Esophagus (tissue), 2 donors: ENCODE measurements around the gene NMT2. TPM values are rescaled to one million over a fixed set of nuclear protein-coding genes. Genes with fewer than 3 reads are reported as not detected.

Experiments
- H3K27ac ChIP-seq, 2 donors: one replicate each; pipeline ENCODE4 v1.5.1; 2013; ENCODE audit warnings: low read depth in 2 of 2, mild to moderate bottlenecking in 2 of 2, inconsistent platforms in 1 of 2, low read length in 1 of 2, moderate library complexity in 1 of 2
- H3K27me3 ChIP-seq, 2 donors: one replicate each; pipeline ENCODE4 v1.6.1; 2013; ENCODE audit warnings: low read length in 2 of 2, control low read depth in 1 of 2, mild to moderate bottlenecking in 1 of 2; ENCODE audit not compliant: insufficient read depth in 2 of 2, control insufficient read depth in 1 of 2
- H3K36me3 ChIP-seq, 2 donors: one replicate each; pipeline ENCODE4 v1.6.1; 2013; ENCODE audit warnings: low read length in 1 of 2; ENCODE audit not compliant: control insufficient read depth in 2 of 2, insufficient read depth in 2 of 2
- H3K4me1 ChIP-seq, 2 donors: one replicate each; pipeline ENCODE4 v1.6.1; 2013; ENCODE audit warnings: low read length in 1 of 2; ENCODE audit not compliant: control insufficient read depth in 2 of 2, insufficient read depth in 2 of 2
- H3K4me3 ChIP-seq, 2 donors: one replicate each; pipeline ENCODE4 v1.5.1; 2013; ENCODE audit warnings: low read length in 2 of 2, mild to moderate bottlenecking in 2 of 2, low read depth in 1 of 2, moderate library complexity in 1 of 2
- H3K9me3 ChIP-seq, 2 donors: one replicate each; pipeline ENCODE4 v1.6.1; 2013; ENCODE audit warnings: mild to moderate bottlenecking in 2 of 2, low read depth in 1 of 2, low read length in 1 of 2, moderate library complexity in 1 of 2; ENCODE audit not compliant: control insufficient read depth in 2 of 2, insufficient read depth in 1 of 2
- WGBS, 2 donors: extraction: QIAGEN DNeasy Blood & Tissue Kit; methylation state at CpG; one replicate each; pipeline ENCODE4 v1.1.7; 2013; 5-methylcytosine and 5-hydroxymethylcytosine counted together
- polyA plus RNA-seq, 2 donors: library from polyadenylated mRNA; stranded (reverse); fragments of 200-250 nt; gene quantifications; one replicate each; pipeline ENCODE4 v1.2.3, GENCODE V29; 2013
- donor health status: healthy with polysubstance abuse.
- donor health status: Bipolar disorder and iron deficiency.

NMT2 gene
- polyA plus RNA-seq, 2 donors, result 3.6 to 4.0 TPM

GRCh38 chr10:15182540-15183207, 14.2 kb upstream of the NMT2 start:
- Histone ChIP-seq H3K9me3 (no peaks in the 10 kb centered on the region), H3K4me1 (peaks cover 0 to 2% of the 10 kb centered on the region in 2 donors), H3K4me3 (no peak overlapping the region), H3K36me3 (no peaks in the 10 kb centered on the region), H3K27ac (no peak overlapping the region), H3K27me3 (no peaks in the 10 kb centered on the region)
- WGBS, 2 donors, result 66 to 69% methylated on average over 8 of the region's 8 CpGs

- Histone ChIP-seq H3K36me3 (no peaks in the 10 kb centered on the region), H3K9me3 (no peaks in the 10 kb centered on the region), H3K27ac (no peak overlapping the region), H3K27me3 (no peaks in the 10 kb centered on the region), H3K4me1 (peaks cover 0 to 2% of the 10 kb centered on the region in 2 donors), H3K4me3 (no peak overlapping the region)
- WGBS, 2 donors, result 54 to 71% methylated on average over 2 of the region's 2 CpGs
Measured at GRCh38 chr10:15181576-15182156, 13.2 kb upstream of the NMT2 start.

- H3K36me3 ChIP-seq, result no peaks in the 10 kb centered on the region
- H3K4me3 ChIP-seq, result no peak overlapping the region
- 69 to 78% methylated on average over 5 of the region's 5 CpGs for WGBS, 2 donors
- H3K27me3 ChIP-seq, result no peaks in the 10 kb centered on the region
- no peaks in the 10 kb centered on the region for H3K9me3 ChIP-seq
- H3K27ac ChIP-seq, result no peak overlapping the region
- peaks cover 0 to 2% of the 10 kb centered on the region in 2 donors for H3K4me1 ChIP-seq
Measured at GRCh38 chr10:15180736-15181135, 12.2 kb upstream of the NMT2 start.

- H3K4me1 ChIP-seq, result no peaks in the 10 kb centered on the region
- H3K27me3 ChIP-seq, result no peaks in the 10 kb centered on the region
- H3K4me3 ChIP-seq, result no peak overlapping the region
- 92 to 97% methylated on average over 3 of the region's 3 CpGs for WGBS, 2 donors
- no peaks in the 10 kb centered on the region for H3K9me3 ChIP-seq
- H3K36me3 ChIP-seq, result no peaks in the 10 kb centered on the region
- H3K27ac ChIP-seq, result no peak overlapping the region
Measured at GRCh38 chr10:15176269-15176668, 7.8 kb upstream of the NMT2 start.

- Histone ChIP-seq H3K4me1 (no peaks in the 10 kb centered on the region), H3K9me3 (no peaks in the 10 kb centered on the region), H3K36me3 (no peaks in the 10 kb centered on the region), H3K27ac (no peak overlapping the region), H3K4me3 (no peak overlapping the region), H3K27me3 (no peaks in the 10 kb centered on the region)
- 92 to 96% methylated on average over 6 of the region's 6 CpGs for WGBS, 2 donors
Measured at GRCh38 chr10:15175587-15175986, 7.1 kb upstream of the NMT2 start.

GRCh38 chr10:15172306-15172840, 3.9 kb upstream of the NMT2 start:
- H3K4me3 ChIP-seq, result no peak overlapping the region
- no peaks in the 10 kb centered on the region for H3K27me3 ChIP-seq
- peaks cover 0 to 2% of the 10 kb centered on the region in 2 donors for H3K4me1 ChIP-seq
- no peaks in the 10 kb centered on the region for H3K9me3 ChIP-seq
- H3K36me3 ChIP-seq, result no peaks in the 10 kb centered on the region
- no peak overlapping the region for H3K27ac ChIP-seq
- 71 to 81% methylated on average over 7 of the region's 7 CpGs for WGBS, 2 donors

GRCh38 chr10:15169555-15170401, 1.3 kb upstream of the NMT2 start:
- no peaks in the 10 kb centered on the region for H3K36me3 ChIP-seq
- H3K4me1 ChIP-seq, result peaks cover 0 to 2% of the 10 kb centered on the region in 2 donors
- no peaks in the 10 kb centered on the region for H3K27me3 ChIP-seq
- 56 to 62% methylated on average over 16 of the region's 16 CpGs for WGBS, 2 donors
- H3K9me3 ChIP-seq, result no peaks in the 10 kb centered on the region
- no peak overlapping the region for H3K4me3 ChIP-seq
- H3K27ac ChIP-seq, result peak overlapping the region; percentile 24 to 43

GRCh38 chr10:15168786-15169554, 477 bp upstream of the NMT2 start:
- WGBS, 2 donors, result 11 to 14% methylated on average over 23 to 38 of the region's 44 CpGs
- Histone ChIP-seq H3K27ac (peak overlapping the region; percentile 43 to 48), H3K4me3 (no peak overlapping the region), H3K27me3 (no peaks in the 10 kb centered on the region), H3K36me3 (no peaks in the 10 kb centered on the region), H3K9me3 (no peaks in the 10 kb centered on the region), H3K4me1 (peaks cover 0 to 2% of the 10 kb centered on the region in 2 donors)
